HG03045 (cell line): Measurements from ENCODE around the gene RNF182.
"Not testable (repeated sequence)": the region's sequence is repeated elsewhere in the genome, so short reads cannot be mapped to it uniquely, and the experiment has no call there.

Source experiments
- ATAC-seq: cut with Tn5 transposase; IDR thresholded peaks from one replicate; pipeline ENCODE4 v1.9.1; 2021; ENCODE audit warnings: mild to moderate bottlenecking, moderate library complexity; ENCODE audit not compliant: unreplicated experiment

RNF182 gene

GRCh38 chr6:13993416-13993815 lies 68.7 kb downstream of the RNF182 start:
- no peak for ATAC-seq

DNA sequence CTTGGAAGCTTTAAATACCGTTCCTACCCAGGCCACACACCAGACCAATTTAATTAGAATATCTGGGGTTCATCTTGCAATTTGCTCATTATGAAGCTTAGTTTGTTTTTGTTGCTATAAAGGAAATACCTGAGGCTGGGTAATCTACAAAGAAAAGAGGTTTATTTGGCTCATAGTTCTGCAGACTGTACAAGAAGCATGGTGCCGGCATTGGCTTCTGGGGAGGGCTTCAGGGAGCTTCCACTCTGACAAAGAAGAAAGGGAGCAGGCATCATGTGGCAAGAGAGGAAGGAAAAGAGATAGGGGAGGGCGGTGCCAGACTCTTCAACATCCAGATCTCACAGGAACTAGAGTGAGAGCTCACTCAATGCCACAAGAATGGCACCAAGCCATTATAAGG lies 73.6 kb downstream of the RNF182 start:
- ATAC-seq, result no peak

GRCh38 chr6:14000901-14001300 lies 76.1 kb downstream of the RNF182 start:
- no peak for ATAC-seq

DNA sequence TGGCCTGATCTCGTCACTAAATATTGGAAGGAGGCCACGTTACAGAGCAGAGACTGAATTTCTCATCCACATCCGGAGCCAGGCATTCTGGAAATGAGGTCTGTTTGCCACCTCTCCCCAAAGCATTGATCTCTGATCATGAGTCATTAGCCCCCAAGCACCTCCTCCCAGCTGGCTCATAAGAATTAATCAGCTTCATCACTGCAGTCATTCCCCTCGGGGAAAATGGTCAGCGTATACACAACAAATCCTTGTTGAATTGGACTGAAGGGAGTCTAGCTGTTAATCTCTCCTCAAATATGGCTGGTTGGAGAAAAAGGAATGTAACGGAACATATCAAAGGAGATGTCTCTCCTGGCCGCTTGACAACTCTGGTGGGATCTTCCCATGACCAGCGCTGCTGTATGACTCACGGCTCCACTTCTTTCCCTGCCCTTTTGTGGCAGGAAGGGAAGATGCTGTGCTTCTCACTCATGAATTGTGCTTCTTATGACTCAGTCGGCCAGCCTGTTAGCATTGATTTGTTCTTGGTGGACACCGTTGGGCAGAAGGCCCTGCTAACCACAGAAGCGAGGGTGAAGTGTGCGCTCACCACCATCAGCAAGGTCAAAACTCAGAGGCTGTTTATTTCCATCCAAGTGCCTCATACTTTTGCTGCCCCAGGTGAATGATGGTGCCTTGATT lies 76.7 kb downstream of the RNF182 start:
- ATAC-seq, result no peak

GRCh38 chr6:14002176-14002947 lies 77.6 kb downstream of the RNF182 start:
- no peak for ATAC-seq

GRCh38 chr6:14004258-14004657 lies 79.5 kb downstream of the RNF182 start:
- ATAC-seq, result no peak

- no peak for ATAC-seq
Measured at GRCh38 chr6:14008809-14009208, 84.1 kb downstream of the RNF182 start.

- ATAC-seq, result no peak
Measured at GRCh38 chr6:14009431-14009830, 84.7 kb downstream of the RNF182 start.

DNA sequence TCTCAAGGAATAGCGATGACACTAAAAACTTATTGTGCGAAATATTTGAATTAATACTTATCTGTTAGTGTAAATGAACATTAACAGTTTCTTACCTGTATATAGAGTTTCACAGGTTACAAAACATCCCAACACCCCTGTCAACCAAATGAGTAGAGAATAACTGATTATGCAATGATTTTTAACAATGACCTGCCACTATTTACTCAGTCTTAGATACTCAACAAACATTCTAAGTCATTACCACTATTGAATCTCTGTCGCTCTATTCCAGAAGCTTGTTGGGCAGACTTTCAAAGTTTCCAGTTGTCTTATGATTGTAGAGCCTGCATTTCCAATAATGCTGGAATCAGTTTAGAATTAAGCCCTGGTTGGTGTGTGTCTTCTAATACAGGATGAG lies 85.5 kb downstream of the RNF182 start:
- ATAC-seq, result no peak

- ATAC-seq, result no peak
Measured at GRCh38 chr6:14012313-14013030, 87.7 kb downstream of the RNF182 start.

DNA sequence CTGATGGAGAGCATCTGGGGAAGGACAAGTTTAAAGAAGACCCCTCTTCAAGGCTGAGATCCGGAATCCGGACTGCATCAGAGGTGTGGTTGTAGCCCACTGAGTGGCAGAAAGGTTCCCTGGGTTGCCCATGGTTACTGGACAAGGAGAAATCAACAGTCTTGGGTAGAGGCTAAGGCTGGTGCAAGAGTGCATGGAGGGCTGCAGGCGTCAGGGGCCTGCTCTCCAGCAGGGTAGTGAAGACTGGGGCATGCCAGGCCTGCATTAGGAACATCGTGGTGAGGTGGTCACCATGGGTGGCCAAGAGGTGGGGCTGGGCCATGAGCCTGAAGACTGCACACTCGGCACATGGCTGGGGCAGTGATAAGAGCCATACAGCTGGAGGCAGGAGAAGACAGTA lies 91.2 kb downstream of the RNF182 start:
- no peak for ATAC-seq

DNA sequence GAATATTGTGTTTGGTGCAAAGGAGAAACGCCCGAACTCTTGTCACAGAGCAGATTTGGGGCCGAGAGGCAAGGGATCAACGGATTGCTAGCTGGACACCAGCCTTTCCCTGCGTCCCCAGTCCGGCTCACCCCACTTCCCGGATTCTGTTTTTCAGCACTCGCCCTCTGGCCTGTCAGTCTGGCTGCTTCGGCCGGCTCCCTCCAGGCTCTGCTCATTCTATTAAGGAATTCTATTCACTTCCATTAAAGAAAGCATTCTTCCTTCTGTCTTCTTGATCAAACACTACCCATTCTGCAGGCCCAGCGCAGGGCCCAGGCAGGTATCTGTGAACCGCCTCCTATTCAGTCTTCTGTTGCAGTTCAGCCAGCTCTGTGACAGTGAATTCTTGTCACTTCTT lies 91.7 kb downstream of the RNF182 start:
- no peak for ATAC-seq

GRCh38 chr6:14016935-14017625 lies 92.3 kb downstream of the RNF182 start:
- ATAC-seq, result no peak

GRCh38 chr6:14017626-14018475 lies 93.1 kb downstream of the RNF182 start:
- ATAC-seq, result no peak

GRCh38 chr6:14018559-14018958 lies 93.8 kb downstream of the RNF182 start:
- not testable (repeated sequence) for ATAC-seq

DNA sequence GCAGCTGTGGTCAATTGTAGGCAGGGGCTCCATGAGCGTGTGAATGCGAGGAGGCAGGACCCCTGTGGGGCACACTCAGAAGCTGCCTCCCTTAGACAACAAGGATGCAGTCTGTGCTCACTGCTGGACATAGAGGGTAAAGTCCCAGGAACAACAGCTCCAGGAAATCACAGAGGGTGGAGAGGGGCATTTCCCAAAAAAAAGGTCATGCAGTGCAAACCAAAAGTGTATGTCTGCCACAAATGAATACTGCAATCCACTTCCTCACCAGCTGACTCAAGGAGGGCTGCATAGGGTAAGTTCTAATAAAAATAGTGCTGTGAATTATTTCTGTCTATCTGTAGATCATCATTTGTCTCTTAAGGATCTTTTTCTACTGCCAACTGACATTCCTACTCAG lies 95.8 kb downstream of the RNF182 start:
- no peak for ATAC-seq

GRCh38 chr6:14021449-14021848 lies 96.7 kb downstream of the RNF182 start:
- no peak for ATAC-seq

DNA sequence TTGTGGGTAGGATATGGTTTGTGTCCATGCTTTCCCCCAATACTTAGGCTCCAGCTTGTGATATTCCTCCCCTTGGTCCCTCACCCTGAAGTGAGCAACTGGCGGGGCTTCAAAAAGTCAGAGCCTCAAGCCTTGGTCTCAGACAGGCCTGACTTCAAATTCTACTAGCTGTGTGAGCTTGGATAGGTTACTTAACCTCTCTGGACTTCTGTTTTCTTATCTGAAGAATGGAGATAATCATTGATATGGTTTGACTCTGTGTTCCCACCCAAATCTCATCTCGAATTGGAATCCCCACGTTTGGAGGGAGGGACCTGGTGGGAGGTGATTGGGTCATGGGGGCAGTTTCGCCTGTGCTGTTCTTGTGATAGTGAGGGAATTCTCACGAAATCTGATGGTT lies 97.9 kb downstream of the RNF182 start:
- ATAC-seq, result no peak

- no peak for ATAC-seq
Measured at GRCh38 chr6:14023855-14024254, 99.1 kb downstream of the RNF182 start.

DNA sequence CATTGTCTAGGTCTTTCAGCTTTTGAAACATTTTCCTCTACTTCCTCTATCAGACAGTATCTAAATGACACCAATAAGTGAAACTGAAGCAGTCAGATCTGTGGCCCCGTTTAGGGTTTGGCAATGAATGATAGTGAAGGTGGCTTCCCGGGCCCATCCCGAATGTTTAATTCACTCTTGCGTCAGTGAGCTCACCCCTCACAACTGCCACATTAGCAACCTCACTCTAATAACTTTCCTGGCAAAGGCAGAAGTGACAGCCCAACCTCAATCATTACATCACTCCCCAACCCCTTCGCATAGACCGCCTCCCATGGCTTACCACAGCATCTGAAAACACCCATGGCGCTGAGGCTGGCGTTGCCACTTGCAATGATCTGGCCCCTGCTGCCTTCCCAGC lies 100.4 kb downstream of the RNF182 start:
- ATAC-seq, result no peak
